Fibroblast of mammary gland (primary cell): Measurements from ENCODE around the gene CAP2.

Experiments
- DNase-seq: peaks from one replicate; pipeline ENCODE4 v3.0.0-alpha.2; 2010; ENCODE audit warnings: low read depth
- H3K4me3 ChIP-seq: 2 replicates; pipeline ENCODE4 v1.5.1; 2011; ENCODE audit warnings: low read depth, mild to moderate bottlenecking, low read length, moderate library complexity; ENCODE audit not compliant: control insufficient read depth
- CTCF ChIP-seq: conservative IDR thresholded peaks from 2 replicates; pipeline ENCODE4 v1.5.1; 2011; ENCODE audit warnings: low read depth, low read length, inconsistent platforms; ENCODE audit not compliant: control insufficient read depth, insufficient read depth

CAP2 gene

DNA sequence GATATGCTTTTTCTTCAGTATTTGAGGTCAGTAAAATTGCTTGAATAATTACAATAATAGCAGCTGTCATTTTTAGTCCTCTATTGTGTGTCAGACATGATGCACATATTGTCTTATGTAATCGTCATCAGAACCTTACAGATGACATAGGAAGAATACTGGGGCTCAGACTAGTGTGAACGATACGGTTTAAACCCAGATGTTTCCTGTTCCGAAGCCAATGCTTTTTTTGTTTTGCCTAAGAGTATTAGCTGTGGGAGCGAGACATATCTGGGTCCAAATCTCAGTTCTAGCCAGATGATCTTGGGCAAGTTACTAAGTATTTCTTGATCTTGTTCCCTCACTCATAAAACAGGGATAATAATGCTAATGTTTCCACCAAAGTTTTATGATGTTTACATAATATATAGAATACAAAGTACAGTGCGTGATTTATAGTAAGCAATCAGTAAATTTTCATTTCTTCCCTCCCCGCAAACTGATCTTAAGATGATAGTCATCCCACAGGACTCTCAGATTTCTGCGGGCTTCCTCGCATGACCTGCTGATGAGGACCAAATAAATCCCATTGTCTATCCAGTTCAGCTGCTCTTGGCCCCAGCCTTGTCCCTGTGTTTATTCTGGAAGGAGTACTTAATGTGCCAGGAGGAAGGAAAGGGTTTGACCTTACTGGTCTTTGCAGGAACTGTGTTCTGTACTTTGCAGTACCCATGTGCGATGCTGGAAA is 98.2 kb downstream of the CAP2 start:
- no peak for TF ChIP-seq CTCF
- no peak for DNase-seq
- no peak overlapping the region for H3K4me3 ChIP-seq

DNA sequence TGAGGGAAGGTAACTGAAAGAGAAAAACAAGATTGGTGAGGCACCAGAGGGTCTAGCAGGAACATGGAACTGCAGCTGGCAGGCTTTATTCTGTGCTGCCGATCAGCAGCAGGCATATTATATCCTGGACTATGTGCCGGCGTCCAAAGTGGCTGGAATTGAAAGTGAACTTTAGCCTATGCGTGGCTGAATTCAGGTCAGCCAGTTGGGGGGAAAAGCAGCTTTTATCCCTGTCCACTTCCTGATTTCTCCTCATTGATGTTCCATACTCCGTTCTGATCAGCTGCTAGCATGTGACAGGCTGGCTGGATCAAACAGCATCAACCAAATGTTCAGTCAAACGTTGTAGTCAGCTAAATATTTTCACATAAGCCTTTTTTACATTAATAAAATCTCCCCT is 99.0 kb downstream of the CAP2 start:
- no peak for TF ChIP-seq CTCF
- H3K4me3 ChIP-seq, result no peak overlapping the region
- DNase-seq, result no peak

GRCh38 chr6:17493286-17493685 is 99.9 kb downstream of the CAP2 start:
- peak; percentile 65 for DNase-seq
- TF ChIP-seq CTCF, result no peak
- H3K4me3 ChIP-seq, result no peak overlapping the region

DNA sequence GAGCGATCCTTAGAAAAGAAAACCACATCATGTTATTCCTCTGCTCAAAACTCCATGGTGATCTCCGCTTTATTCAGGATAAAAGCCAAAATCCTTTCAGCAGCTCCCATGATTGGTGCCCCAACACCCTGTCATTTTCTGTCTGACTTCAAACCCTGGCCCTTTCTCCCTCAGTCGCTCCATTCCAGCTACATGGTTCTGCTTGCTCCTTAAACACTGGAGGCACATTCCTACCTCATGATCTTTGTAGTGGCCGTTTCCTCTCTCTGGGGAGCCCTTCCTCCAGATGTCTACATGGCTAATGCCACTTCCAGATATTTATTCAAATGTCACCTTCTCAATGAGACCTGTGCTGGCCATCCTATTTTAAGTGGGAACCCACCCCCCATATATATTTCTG is 100.8 kb downstream of the CAP2 start:
- DNase-seq, result no peak
- TF ChIP-seq CTCF, result no peak
- H3K4me3 ChIP-seq, result no peak overlapping the region

- no peak for DNase-seq
- TF ChIP-seq CTCF, result no peak
- H3K4me3 ChIP-seq, result no peak overlapping the region
Measured at GRCh38 chr6:17494919-17495318, 101.5 kb downstream of the CAP2 start.

DNA sequence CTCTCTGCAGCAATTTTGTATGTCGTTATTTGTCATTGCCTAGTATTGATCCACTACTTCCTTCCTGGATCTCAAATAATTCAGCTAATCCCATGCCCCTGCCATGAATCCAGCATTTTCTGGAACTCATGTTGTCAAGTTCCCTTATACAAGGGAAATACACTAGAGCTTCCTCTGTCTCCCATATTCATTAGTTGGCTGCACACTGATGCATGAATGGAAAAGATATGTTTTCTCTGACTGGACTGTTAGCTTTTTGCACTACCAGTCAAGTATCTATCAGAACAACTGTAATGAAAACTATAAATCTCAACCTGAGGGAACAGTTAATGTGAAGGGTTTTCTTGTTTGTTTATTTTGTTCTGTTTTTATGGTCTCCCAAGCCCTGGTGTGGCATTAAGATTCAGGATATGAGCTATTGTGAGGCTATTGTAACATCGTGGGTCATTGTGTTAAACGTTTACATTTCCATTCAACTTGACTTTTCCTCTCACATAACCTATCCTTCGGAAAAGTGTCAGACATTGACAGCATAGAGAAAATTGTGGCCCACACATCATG is 104.2 kb downstream of the CAP2 start:
- no peak for TF ChIP-seq CTCF
- DNase-seq, result no peak
- H3K4me3 ChIP-seq, result no peak overlapping the region

GRCh38 chr6:17501442-17501841 is 108.0 kb downstream of the CAP2 start:
- no peak for TF ChIP-seq CTCF
- no peak for DNase-seq
- no peak overlapping the region for H3K4me3 ChIP-seq
